H1 (cell line): ENCODE results near the gene RGS6. TPM values are rescaled to one million over a fixed set of nuclear protein-coding genes. Genes with fewer than 3 reads are reported as not detected.

Experiments
- CBX5 ChIP-seq: fragments of 300-800, 300-1000 bp; sonication (generic); IDR thresholded peaks from 2 replicates; pipeline ENCODE4 v1.7.1; 2016; ENCODE audit warnings: antibody characterized with exemption, low read length, low read depth
- CHD1 ChIP-seq: IDR thresholded peaks from 2 replicates; pipeline ENCODE4 v1.6.1; 2012; ENCODE audit warnings: low read depth, low read length, improper control_type of control experiment
- GABPA ChIP-seq: IDR thresholded peaks from 2 replicates; pipeline ENCODE4 v1.6.1; 2011; ENCODE audit warnings: mild to moderate bottlenecking, low read length, moderate library complexity, borderline replicate concordance; ENCODE audit not compliant: insufficient read depth
- JUND ChIP-seq: IDR thresholded peaks from 2 replicates; pipeline ENCODE4 v1.6.1; 2011; ENCODE audit warnings: mild to moderate bottlenecking, improper control_type of control experiment, low read length
- SIX5 ChIP-seq: IDR thresholded peaks from 2 replicates; pipeline ENCODE4 v1.6.1; 2011; ENCODE audit warnings: mild to moderate bottlenecking, low read depth, low read length
- SP4 ChIP-seq: IDR thresholded peaks from 2 replicates; pipeline ENCODE4 v1.6.1; 2012; ENCODE audit warnings: low read length, inconsistent platforms
- polyA plus RNA-seq, 7 experiments: library from polyadenylated mRNA; depleted of rRNA in 3 of 7; stranded (reverse) in 5 of 7; unstranded in 2 of 7; fragments of >200 nt in 5 of 7; fragments of 200-250 nt in 2 of 7; gene quantifications; 1 replicate in 5 of 7; 2 replicates in 1 of 7; 4 replicates in 1 of 7; pipeline versions ENCODE4 v1.2.1 to v1.2.3, GENCODE V29; 2011 to 2013; ENCODE audit warnings: missing spikeins in 2 of 7, mixed read lengths in 2 of 7
- total RNA-seq: library from RNA; stranded (reverse); fragmentation: NEBNext Ultra II Directional; extraction: Animal tissue kit (Norgen Biotek cat#: 25700); gene quantifications from 2 replicates; pipeline ENCODE4 v1.2.1, GENCODE V29; 2021
- TF ChIP-seq, protein P1 (sequence below): IDR thresholded peaks from 2 replicates; pipeline ENCODE4 v1.6.1; 2012; ENCODE audit warnings: low read length, inconsistent platforms

RGS6 gene
- total and polyA plus RNA-seq, 2 of the 8 experiments (the other 6 are each of a cell fraction or from before 2014, with no cell fraction given), result 0.26 to 1.1 TPM

DNA sequence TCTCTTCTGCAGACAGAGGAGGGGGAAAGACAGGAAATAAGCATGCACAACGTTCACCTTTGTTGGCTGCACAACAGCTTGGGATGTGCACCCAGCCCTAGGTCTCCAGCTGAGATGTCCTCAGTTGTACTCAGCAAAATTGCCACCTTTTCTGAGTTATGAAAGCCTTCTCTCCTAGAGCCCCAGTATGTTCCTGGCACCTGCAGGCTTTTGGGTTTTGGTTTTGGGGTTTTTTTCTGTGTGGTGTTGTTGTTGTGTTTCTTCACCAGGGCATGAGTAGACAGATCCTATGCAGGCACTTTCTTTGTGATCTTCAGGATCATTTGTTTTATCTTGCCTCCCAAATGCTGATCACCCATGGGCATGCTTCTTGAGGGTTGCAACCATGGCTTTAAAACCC lies 498.2 kb downstream of the RGS6 start (continued):
- TF ChIP-seq SP4, result no peak
- TF ChIP-seq, protein P1, sequence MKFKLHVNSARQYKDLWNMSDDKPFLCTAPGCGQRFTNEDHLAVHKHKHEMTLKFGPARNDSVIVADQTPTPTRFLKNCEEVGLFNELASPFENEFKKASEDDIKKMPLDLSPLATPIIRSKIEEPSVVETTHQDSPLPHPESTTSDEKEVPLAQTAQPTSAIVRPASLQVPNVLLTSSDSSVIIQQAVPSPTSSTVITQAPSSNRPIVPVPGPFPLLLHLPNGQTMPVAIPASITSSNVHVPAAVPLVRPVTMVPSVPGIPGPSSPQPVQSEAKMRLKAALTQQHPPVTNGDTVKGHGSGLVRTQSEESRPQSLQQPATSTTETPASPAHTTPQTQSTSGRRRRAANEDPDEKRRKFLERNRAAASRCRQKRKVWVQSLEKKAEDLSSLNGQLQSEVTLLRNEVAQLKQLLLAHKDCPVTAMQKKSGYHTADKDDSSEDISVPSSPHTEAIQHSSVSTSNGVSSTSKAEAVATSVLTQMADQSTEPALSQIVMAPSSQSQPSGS, result no peak
- no peak for TF ChIP-seq CBX5
- no peak for TF ChIP-seq GABPA
- TF ChIP-seq SIX5, result no peak
- TF ChIP-seq JUND, result no peak
- no peak for TF ChIP-seq CHD1
